GM21367 (cell line): ENCODE data around the gene PSMB10.

ENCODE experiments used
- ATAC-seq: cut with Tn5 transposase; IDR thresholded peaks from one replicate; pipeline ENCODE4 v1.9.1; 2021; ENCODE audit not compliant: unreplicated experiment

The PSMB10 gene

GRCh38 chr16:67901734-67902133 lies 34.9 kb downstream of the PSMB10 start:
- ATAC-seq, result no peak

GRCh38 chr16:67897231-67897630 lies 39.4 kb downstream of the PSMB10 start:
- no peak for ATAC-seq

GRCh38 chr16:67893743-67894399 lies 42.8 kb downstream of the PSMB10 start:
- peak; percentile 16 for ATAC-seq

- ATAC-seq, result peak; percentile 82
Measured at GRCh38 chr16:67892899-67893742, 43.5 kb downstream of the PSMB10 start, which contains the start of gene PSKH1. TSS of gene PSKH1 (plus strand) at chr16:67893254. CDS start at chr16:67908750, 15,496 bp downstream.

GRCh38 chr16:67892375-67892774 lies 44.3 kb downstream of the PSMB10 start:
- ATAC-seq, result no peak

GRCh38 chr16:67888331-67888730 lies 48.3 kb downstream of the PSMB10 start:
- ATAC-seq, result no peak

- ATAC-seq, result no peak
Measured at GRCh38 chr16:67886387-67886786, 50.3 kb downstream of the PSMB10 start.

GRCh38 chr16:67885976-67886375 lies 50.7 kb downstream of the PSMB10 start:
- no peak for ATAC-seq

- no peak for ATAC-seq
Measured at GRCh38 chr16:67885545-67885944, 51.1 kb downstream of the PSMB10 start.

GRCh38 chr16:67884684-67885083 lies 52.0 kb downstream of the PSMB10 start, which contains the start of gene NRN1L:
TSS of gene NRN1L (plus strand) at chr16:67884885. CDS start at chr16:67884904, 19 bp downstream.
- ATAC-seq, result no peak
